Psoas muscle (tissue), 8 donors: Measurements from ENCODE around the gene SLC1A3. TPM values are rescaled to one million over a fixed set of nuclear protein-coding genes. Genes with fewer than 3 reads are reported as not detected.
"Not testable (repeated sequence)": the region's sequence is repeated elsewhere in the genome, so short reads cannot be mapped to it uniquely, and the experiment has no call there.

ENCODE experiments used
- ATAC-seq, 4 donors: fragments of 200-7000 bp; cut with Tn5 transposase; one replicate each; pipeline ENCODE4 v1.9.1; 2020; ENCODE audit warnings: moderate library complexity in 3 of 4, mild to moderate bottlenecking in 2 of 4
- DNase-seq, 2 donors: peaks; one replicate each; pipeline ENCODE4 v3.0.0-alpha.2; 2020
- H3K27ac ChIP-seq: fragments of 200-600 bp; one replicate; pipeline ENCODE4 v1.8.0; 2022
- H3K27me3 ChIP-seq, 3 donors: fragments of 200-600 bp in 1 of 3; one replicate each; pipeline versions ENCODE4 v1.6.1 to v1.8.0; 2013 to 2022; ENCODE audit warnings: low read length in 2 of 3, mild to moderate bottlenecking in 2 of 3, moderate library complexity in 1 of 3; ENCODE audit not compliant: insufficient read depth in 3 of 3
- H3K36me3 ChIP-seq, 2 donors: fragments of 200-600 bp in 1 of 2; one replicate each; pipeline versions ENCODE4 v1.6.1 to v1.8.0; 2013 to 2022; ENCODE audit warnings: low read depth in 1 of 2, mild to moderate bottlenecking in 1 of 2, moderate library complexity in 1 of 2; ENCODE audit not compliant: insufficient read depth in 1 of 2
- H3K4me1 ChIP-seq: fragments of 200-600 bp; one replicate; pipeline ENCODE4 v1.8.0; 2022
- H3K4me3 ChIP-seq: fragments of 200-600 bp; one replicate; pipeline ENCODE4 v1.8.0; 2022; ENCODE audit warnings: mild to moderate bottlenecking
- H3K9me3 ChIP-seq: fragments of 200-600 bp; one replicate; pipeline ENCODE4 v1.8.0; 2022
- CTCF ChIP-seq: fragments of 200-600 bp; IDR thresholded peaks from one replicate; pipeline ENCODE4 v1.8.0; 2022; ENCODE audit warnings: antibody characterized with exemption
- WGBS, 3 donors: extraction: QIAGEN DNeasy Blood & Tissue Kit; methylation state at CpG; one replicate each; pipeline versions ENCODE4 v1.1.6 to v1.1.7; 2013; 5-methylcytosine and 5-hydroxymethylcytosine counted together
- intact Hi-C, 2 donors: fragments of 100-400 bp; cut with DNase I; formaldehyde crosslinking; loops; one replicate each; pipeline versions ENCODE4 v1.11.0 to v1.14.2; 2022
- polyA plus RNA-seq, 3 donors: library from polyadenylated mRNA; stranded (reverse); fragments of 200-250 nt; gene quantifications; one replicate each; pipeline ENCODE4 v1.2.3, GENCODE V29; 2013
- total RNA-seq, 4 donors: library from RNA; stranded (reverse); fragmentation: NEBNext Ultra II Directional in 2 of 4; extraction: Animal tissue kit (Norgen Biotek cat#: 25700) in 2 of 4; gene quantifications; one replicate each; pipeline versions ENCODE4 v1.2.1 to v1.2.4, GENCODE V29; 2021 to 2023
- donor health status: healthy with polysubstance abuse.
- donor health status: DM: no; HTN: no; CAD: no; lungs with moderate emphysema.
- donor health status: Bipolar disorder and iron deficiency.
- donor health status: healthy.
- donor health status: DM: yes; HTN: yes; CAD: no.
- donor health status: DM: no; HTN: no; CAD: no.
- donor health status: DM: no; HTN: no; CAD: no.
- donor health status: DM: yes; HTN: yes; CAD: no.

The SLC1A3 gene
- total and polyA plus RNA-seq, 7 donors = 9.6 to 25.3 (median 17.4) TPM

DNA sequence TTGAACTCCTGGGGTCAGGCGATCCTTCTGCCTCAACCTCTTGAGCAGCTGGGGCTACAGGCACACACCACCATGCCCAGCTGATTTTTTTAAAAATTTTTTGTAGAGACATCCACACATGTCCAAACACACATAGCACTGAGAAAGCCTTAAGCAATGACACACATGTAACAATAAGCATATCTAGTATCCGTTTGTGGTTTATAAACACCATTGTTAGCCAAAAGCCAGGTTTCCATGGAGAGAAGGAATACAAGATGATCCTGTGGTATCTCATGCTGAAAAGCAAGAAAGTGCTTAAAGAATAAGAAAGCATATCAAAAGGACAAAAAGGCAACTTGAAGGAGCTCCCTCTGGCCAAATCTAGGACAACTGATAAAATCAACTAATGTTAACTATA, 29.7 kb upstream of the SLC1A3 start:
- ATAC-seq = no peak
- H3K27ac ChIP-seq = no peak overlapping the region
- no peaks in the 10 kb centered on the region for H3K27me3 ChIP-seq
- no peaks in the 10 kb centered on the region for H3K4me1 ChIP-seq
- intact Hi-C loops = no loop called here
- WGBS, 3 donors = 70 to 72% (median 70%) methylated on average over 2 of the region's 2 CpGs
- H3K36me3 ChIP-seq = no peaks in the 10 kb centered on the region
- no peak for DNase-seq
- TF ChIP-seq CTCF = no peak
- no peaks in the 10 kb centered on the region for H3K9me3 ChIP-seq
- no peak overlapping the region for H3K4me3 ChIP-seq

- intact Hi-C loops, H3K4me3 ChIP-seq, H3K4me1 ChIP-seq, DNase-seq, H3K9me3 ChIP-seq, ATAC-seq, H3K27me3 ChIP-seq, H3K27ac ChIP-seq, H3K36me3 ChIP-seq: not testable (repeated sequence)
Observed at GRCh38 chr5:36579858-36580257, 26.5 kb upstream of the SLC1A3 start.

- ATAC-seq (no peak), DNase-seq (no peak)
- H3K36me3 ChIP-seq = no peaks in the 10 kb centered on the region
- intact Hi-C loops = no loop called here
- H3K4me3 ChIP-seq = no peak overlapping the region
- no peaks in the 10 kb centered on the region for H3K9me3 ChIP-seq
- no peak for TF ChIP-seq CTCF
- WGBS, 3 donors = 85 to 86% (median 85%) methylated on average over 3 of the region's 3 CpGs
- H3K27ac ChIP-seq = no peak overlapping the region
- H3K4me1 ChIP-seq = no peaks in the 10 kb centered on the region
- H3K27me3 ChIP-seq = no peaks in the 10 kb centered on the region
Observed at GRCh38 chr5:36581070-36581469, 25.3 kb upstream of the SLC1A3 start.

DNA sequence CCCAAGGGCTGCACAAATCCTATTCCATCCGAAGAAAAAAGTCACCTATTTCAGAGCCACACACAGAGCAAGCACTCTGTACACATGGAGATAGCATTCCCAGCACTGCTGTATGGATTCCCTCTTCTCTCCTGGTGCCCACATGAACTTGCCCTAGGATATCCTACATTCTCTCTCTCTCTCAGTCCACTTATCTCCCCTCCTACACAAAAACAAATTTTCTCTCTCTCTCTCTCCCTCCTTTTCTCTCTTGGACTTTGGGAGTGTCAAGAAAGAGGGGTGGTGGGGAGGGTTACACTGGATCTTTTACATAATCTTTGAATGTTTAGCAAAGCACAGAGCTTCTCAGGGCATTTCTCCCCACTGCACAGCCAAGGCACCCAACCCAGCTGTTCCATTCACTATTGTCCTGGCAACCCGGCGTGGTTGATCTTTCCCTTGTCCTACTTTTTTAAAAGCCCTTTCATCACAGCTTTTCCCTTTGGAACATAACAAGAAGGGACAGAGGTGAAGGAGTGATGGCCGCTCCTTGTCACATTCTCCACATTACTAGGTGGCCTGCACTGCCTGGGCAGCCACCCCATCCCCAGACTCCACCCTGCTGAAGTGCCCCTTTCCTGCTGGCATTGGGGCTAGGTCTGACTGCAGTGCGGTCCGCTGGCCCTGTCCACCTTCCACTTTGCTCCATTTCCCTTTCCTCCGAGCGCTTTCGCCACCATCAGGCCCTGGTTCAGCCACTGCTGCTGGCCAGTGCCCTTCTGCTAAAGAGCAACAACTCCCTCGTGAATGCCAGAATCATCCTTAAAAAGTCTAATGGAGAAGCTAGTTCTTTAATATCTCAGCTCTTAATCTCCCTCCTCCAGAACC, 22.2 kb upstream of the SLC1A3 start:
- H3K4me1 ChIP-seq = no peaks in the 10 kb centered on the region
- WGBS, 3 donors = 71 to 79% (median 73%) methylated on average over 10 of the region's 10 CpGs
- H3K27ac ChIP-seq = no peak overlapping the region
- H3K4me3 ChIP-seq = no peak overlapping the region
- no peak for TF ChIP-seq CTCF
- intact Hi-C loops = no loop called here
- DNase-seq = no peak
- no peak for ATAC-seq
- H3K27me3 ChIP-seq = no peaks in the 10 kb centered on the region
- H3K36me3 ChIP-seq = no peaks in the 10 kb centered on the region
- no peaks in the 10 kb centered on the region for H3K9me3 ChIP-seq

DNA sequence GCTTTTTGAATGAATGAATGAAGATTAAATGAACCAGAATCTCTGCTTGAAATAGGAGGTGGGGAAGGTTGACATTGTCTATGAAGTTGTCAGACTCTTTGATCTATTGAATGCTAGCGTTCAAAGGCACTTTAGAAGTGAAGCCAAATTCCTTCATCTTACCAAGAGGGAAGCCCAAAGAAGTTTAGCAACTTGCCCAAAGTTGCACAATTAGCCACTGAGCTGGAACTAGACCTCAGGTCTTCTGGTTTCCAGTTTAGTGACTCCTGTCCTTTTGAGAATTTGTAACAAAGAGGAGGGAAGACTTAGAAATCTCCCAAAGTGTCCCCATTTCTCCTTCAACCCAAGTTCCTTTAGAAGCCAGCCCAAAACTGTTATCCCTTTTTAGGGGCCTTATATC, 20.7 kb upstream of the SLC1A3 start:
- 84 to 89% (median 86%) methylated on average over 1 of the region's 1 CpG for WGBS, 3 donors
- no peak for DNase-seq
- no peaks in the 10 kb centered on the region for H3K9me3 ChIP-seq
- TF ChIP-seq CTCF = no peak
- ATAC-seq = no peak
- H3K4me3 ChIP-seq = no peak overlapping the region
- H3K36me3 ChIP-seq = no peaks in the 10 kb centered on the region
- no peaks in the 10 kb centered on the region for H3K27me3 ChIP-seq
- no peaks in the 10 kb centered on the region for H3K4me1 ChIP-seq
- intact Hi-C loops = no loop called here
- H3K27ac ChIP-seq = no peak overlapping the region
